Loucy (cell line): ENCODE data around the gene MYH9.

Experiments used
- CTCF ChIP-seq: fragments of 200-600 bp; sonication (generic); conservative IDR thresholded peaks from 2 replicates; pipeline ENCODE4 v1.5.1; 2014; ENCODE audit warnings: mild to moderate bottlenecking, antibody characterized with exemption, low read length
- EZH2phosphoT487 ChIP-seq: fragments of 200-600 bp; IDR thresholded peaks from 2 replicates; pipeline ENCODE4 v1.6.1; 2018; ENCODE audit warnings: antibody characterized with exemption, mild to moderate bottlenecking, moderate library complexity, borderline replicate concordance

GRCh38 chr22:36291831-36292740 lies 95.7 kb downstream of the MYH9 start:
- TF ChIP-seq CTCF (no peak), EZH2phosphoT487 (no peak)
